SU-DHL-6 (cell line): Measurements from ENCODE around the gene INPP4A.

Experiments
- CTCF ChIP-seq: fragments of 200-600 bp; sonication (generic); IDR thresholded peaks from one replicate; pipeline ENCODE4 v1.5.1; 2017; ENCODE audit warnings: antibody characterized with exemption, mild to moderate bottlenecking, low read length, moderate library complexity; ENCODE audit not compliant: insufficient read depth, poor library complexity, severe bottlenecking
- EZH2phosphoT487 ChIP-seq: fragments of 200-600 bp; sonication (generic), shearing (Covaris generic); conservative IDR thresholded peaks from 2 replicates; pipeline ENCODE4 v1.6.1; 2018; ENCODE audit warnings: mild to moderate bottlenecking, antibody characterized with exemption, low read length, moderate library complexity, mixed read lengths

GRCh38 chr2:98434492-98434891 is 10.2 kb upstream of the INPP4A start:
- TF ChIP-seq CTCF (no peak), EZH2phosphoT487 (no peak)
